Measurements from ENCODE around the gene LRRC4B.
"Not testable (repeated sequence)": the region's sequence is repeated elsewhere in the genome, so short reads cannot be mapped to it uniquely, and the experiment has no call there.

DNA sequence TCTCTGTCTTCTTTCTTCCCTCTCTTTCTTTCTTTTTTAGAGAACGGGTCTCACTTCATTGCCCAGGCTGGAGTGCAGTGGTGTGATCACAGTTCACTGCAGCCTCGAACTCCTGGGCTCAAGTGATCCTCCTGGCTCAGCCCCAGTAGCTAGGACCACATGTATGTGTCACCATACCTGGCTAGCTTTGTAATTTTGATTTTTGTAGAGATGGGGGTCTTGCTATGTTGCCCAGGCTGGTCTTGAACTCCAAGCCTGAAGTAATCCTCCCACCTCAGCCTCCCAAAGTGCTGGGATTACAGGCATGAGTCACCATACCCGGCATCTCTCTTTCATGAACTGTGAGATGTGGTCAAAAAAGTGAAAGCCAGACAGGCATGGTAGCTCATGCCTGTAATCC lies 94.9 kb downstream of the LRRC4B start:
- TF ChIP-seq POLR2A (IDR thresholded peaks at IDR 0.05) = not testable (repeated sequence)
- TF ChIP-seq, protein P1, sequence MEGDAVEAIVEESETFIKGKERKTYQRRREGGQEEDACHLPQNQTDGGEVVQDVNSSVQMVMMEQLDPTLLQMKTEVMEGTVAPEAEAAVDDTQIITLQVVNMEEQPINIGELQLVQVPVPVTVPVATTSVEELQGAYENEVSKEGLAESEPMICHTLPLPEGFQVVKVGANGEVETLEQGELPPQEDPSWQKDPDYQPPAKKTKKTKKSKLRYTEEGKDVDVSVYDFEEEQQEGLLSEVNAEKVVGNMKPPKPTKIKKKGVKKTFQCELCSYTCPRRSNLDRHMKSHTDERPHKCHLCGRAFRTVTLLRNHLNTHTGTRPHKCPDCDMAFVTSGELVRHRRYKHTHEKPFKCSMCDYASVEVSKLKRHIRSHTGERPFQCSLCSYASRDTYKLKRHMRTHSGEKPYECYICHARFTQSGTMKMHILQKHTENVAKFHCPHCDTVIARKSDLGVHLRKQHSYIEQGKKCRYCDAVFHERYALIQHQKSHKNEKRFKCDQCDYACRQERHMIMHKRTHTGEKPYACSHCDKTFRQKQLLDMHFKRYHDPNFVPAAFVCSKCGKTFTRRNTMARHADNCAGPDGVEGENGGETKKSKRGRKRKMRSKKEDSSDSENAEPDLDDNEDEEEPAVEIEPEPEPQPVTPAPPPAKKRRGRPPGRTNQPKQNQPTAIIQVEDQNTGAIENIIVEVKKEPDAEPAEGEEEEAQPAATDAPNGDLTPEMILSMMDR (IDR thresholded peaks at IDR 0.05) = not testable (repeated sequence)
